ENCODE measurements around the gene GPR148.

- no peak for TF ChIP-seq POLR2A (IDR thresholded peaks at IDR 0.05)
- no peak for TF ChIP-seq CTCF (IDR thresholded peaks at IDR 0.05)
Measured at GRCh38 chr2:130768191-130768855, 39.5 kb downstream of the GPR148 start.
